HL-60 (cell line): ENCODE measurements around the gene CCDC187.

ENCODE experiments used
- GABPA ChIP-seq: IDR thresholded peaks from 2 replicates; pipeline ENCODE4 v1.6.1; 2012; ENCODE audit warnings: low read depth
- TF ChIP-seq, protein P1 (sequence below): IDR thresholded peaks from one replicate; pipeline ENCODE4 v1.5.1; 2011; ENCODE audit warnings: low read length, control low read depth, inconsistent platforms; ENCODE audit not compliant: insufficient read depth

DNA sequence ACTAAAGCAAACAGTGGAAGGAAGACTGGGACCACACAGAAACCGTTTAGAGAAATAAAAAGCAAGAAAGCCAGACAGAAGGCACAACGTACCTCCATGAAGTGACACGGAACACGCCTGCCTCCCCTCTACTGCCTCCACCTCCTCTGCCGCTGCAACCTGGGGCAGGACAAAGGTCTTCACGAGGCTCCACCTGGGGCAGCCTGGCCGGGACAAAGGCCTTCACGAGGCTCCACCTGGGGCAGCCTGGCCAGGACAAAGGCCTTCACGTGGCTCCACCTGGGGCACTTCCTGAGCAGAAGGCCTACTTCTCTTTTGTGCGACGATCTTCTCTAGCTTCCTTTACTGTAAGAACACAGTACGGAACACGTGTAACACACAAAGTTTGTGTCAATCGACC lies 70.0 kb downstream of the CCDC187 start:
- TF ChIP-seq, protein P1, sequence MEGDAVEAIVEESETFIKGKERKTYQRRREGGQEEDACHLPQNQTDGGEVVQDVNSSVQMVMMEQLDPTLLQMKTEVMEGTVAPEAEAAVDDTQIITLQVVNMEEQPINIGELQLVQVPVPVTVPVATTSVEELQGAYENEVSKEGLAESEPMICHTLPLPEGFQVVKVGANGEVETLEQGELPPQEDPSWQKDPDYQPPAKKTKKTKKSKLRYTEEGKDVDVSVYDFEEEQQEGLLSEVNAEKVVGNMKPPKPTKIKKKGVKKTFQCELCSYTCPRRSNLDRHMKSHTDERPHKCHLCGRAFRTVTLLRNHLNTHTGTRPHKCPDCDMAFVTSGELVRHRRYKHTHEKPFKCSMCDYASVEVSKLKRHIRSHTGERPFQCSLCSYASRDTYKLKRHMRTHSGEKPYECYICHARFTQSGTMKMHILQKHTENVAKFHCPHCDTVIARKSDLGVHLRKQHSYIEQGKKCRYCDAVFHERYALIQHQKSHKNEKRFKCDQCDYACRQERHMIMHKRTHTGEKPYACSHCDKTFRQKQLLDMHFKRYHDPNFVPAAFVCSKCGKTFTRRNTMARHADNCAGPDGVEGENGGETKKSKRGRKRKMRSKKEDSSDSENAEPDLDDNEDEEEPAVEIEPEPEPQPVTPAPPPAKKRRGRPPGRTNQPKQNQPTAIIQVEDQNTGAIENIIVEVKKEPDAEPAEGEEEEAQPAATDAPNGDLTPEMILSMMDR, result no peak
- TF ChIP-seq GABPA, result no peak
